ENCODE data around the gene LIMCH1. TPM values are rescaled to one million over a fixed set of nuclear protein-coding genes. Genes with fewer than 3 reads are reported as not detected.

Gene LIMCH1
- total RNA-seq, 3 donors from 2014 or later (not counting 1 experiment from before 2014, with no cell fraction given) = 0.05 TPM; not detected in 2

DNA sequence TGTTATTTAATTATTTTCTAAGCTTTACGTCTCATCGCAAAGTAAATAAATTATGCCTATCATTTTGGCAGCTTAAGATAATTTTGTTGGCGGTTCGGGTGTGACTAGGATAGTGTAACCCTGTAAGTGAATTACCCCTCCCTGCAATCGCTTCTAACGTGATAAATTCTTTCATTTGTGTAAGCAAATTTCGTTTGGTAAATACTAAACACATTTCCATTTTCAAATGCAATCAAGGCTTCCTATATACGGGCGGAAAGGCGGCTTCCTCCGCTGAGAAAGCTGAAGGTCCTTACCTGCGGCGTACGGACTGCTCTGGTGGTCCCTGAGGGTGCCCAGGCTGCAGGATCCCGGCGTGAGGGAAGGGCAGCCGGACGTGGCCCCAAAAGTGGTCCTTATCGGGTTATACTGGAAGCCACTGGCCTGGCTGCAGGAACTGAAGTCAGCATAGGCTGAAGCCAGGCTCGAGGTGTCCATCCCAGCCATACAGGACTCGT lies 210.2 kb downstream of the LIMCH1 start:
- DNase-seq (no peak), ATAC-seq (no peak)
- H3K4me3 ChIP-seq (ENCODE audit: low read length) = no peak overlapping the region
- H3K27ac ChIP-seq (ENCODE audit: low read length) = no peak overlapping the region
- Mint-ChIP-seq H3K27ac (no peak overlapping the region), H3K27me3 (ENCODE audit: low read depth in 2 of 2) (peaks cover 68 to 73% of the 10 kb centered on the region in 2 donors), H3K9me3 (no peaks in the 10 kb centered on the region), H3K4me1 (no peaks in the 10 kb centered on the region), H3K36me3 (peaks cover 14% of the 10 kb centered on the region), H3K4me3 (no peak overlapping the region)
- H3K4me1 ChIP-seq (ENCODE audit: control insufficient read depth, insufficient read depth, low read length) = no peaks in the 10 kb centered on the region
- H3K36me3 ChIP-seq (ENCODE audit: control insufficient read depth, insufficient read depth, low read length) = no peaks in the 10 kb centered on the region
- TF ChIP-seq, protein P1, sequence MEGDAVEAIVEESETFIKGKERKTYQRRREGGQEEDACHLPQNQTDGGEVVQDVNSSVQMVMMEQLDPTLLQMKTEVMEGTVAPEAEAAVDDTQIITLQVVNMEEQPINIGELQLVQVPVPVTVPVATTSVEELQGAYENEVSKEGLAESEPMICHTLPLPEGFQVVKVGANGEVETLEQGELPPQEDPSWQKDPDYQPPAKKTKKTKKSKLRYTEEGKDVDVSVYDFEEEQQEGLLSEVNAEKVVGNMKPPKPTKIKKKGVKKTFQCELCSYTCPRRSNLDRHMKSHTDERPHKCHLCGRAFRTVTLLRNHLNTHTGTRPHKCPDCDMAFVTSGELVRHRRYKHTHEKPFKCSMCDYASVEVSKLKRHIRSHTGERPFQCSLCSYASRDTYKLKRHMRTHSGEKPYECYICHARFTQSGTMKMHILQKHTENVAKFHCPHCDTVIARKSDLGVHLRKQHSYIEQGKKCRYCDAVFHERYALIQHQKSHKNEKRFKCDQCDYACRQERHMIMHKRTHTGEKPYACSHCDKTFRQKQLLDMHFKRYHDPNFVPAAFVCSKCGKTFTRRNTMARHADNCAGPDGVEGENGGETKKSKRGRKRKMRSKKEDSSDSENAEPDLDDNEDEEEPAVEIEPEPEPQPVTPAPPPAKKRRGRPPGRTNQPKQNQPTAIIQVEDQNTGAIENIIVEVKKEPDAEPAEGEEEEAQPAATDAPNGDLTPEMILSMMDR (IDR thresholded peaks at IDR 0.05) = no peak
- intact Hi-C loops (cut with micrococcal nuclease) = no loop called here
- peaks cover 2% of the 10 kb centered on the region for H3K9me3 ChIP-seq (ENCODE audit: control insufficient read depth, insufficient read depth, low read length)
- 12% methylated on average over 19 of the region's 21 CpGs for WGBS (ENCODE audit: insufficient coverage)
- H3K27me3 ChIP-seq (ENCODE audit: control insufficient read depth, insufficient read depth, low read length) = peaks cover 46% of the 10 kb centered on the region

GRCh38 chr4:41748571-41749475 lies 210.9 kb downstream of the LIMCH1 start, which contains the start of gene PHOX2B:
TSS of gene PHOX2B (minus strand) at chr4:41748725. CDS start at chr4:41748610, 115 bp downstream.
- no peaks in the 10 kb centered on the region for H3K9me3 Mint-ChIP-seq
- TF ChIP-seq, protein P1 (IDR thresholded peaks at IDR 0.05) = no peak
- no peak within 1 kb of the TSS for H3K4me3 Mint-ChIP-seq
- peaks cover 14% of the 10 kb centered on the region for H3K36me3 Mint-ChIP-seq
- WGBS (ENCODE audit: insufficient coverage) = 16% methylated on average over 9 of the region's 15 CpGs
- Histone ChIP-seq H3K27me3 (ENCODE audit: control insufficient read depth, insufficient read depth, low read length) (peaks cover 46% of the 10 kb centered on the region), H3K36me3 (ENCODE audit: control insufficient read depth, insufficient read depth, low read length) (no peaks in the 10 kb centered on the region), H3K9me3 (ENCODE audit: control insufficient read depth, insufficient read depth, low read length) (peaks cover 2% of the 10 kb centered on the region), H3K4me3 (ENCODE audit: low read length) (no peak within 1 kb of the TSS), H3K27ac (ENCODE audit: low read length) (no peak within 1 kb of the TSS), H3K4me1 (ENCODE audit: control insufficient read depth, insufficient read depth, low read length) (no peaks in the 10 kb centered on the region)
- ATAC-seq (no peak), DNase-seq (no peak)
- no peak within 1 kb of the TSS for H3K27ac Mint-ChIP-seq
- H3K27me3 Mint-ChIP-seq (ENCODE audit: low read depth in 2 of 2) = peaks cover 74 to 76% of the 10 kb centered on the region in 2 donors
- intact Hi-C loops (cut with micrococcal nuclease) = no loop called here
- H3K4me1 Mint-ChIP-seq = no peaks in the 10 kb centered on the region

GRCh38 chr4:41749631-41750039 lies 211.7 kb downstream of the LIMCH1 start:
- Histone ChIP-seq H3K36me3 (ENCODE audit: control insufficient read depth, insufficient read depth, low read length) (no peaks in the 10 kb centered on the region), H3K27ac (ENCODE audit: low read length) (no peak overlapping the region), H3K9me3 (ENCODE audit: control insufficient read depth, insufficient read depth, low read length) (peaks cover 2% of the 10 kb centered on the region), H3K27me3 (ENCODE audit: control insufficient read depth, insufficient read depth, low read length) (peaks cover 44% of the 10 kb centered on the region), H3K4me1 (ENCODE audit: control insufficient read depth, insufficient read depth, low read length) (no peaks in the 10 kb centered on the region), H3K4me3 (ENCODE audit: low read length) (no peak overlapping the region)
- ATAC-seq = no peak
- Mint-ChIP-seq H3K4me1 (no peaks in the 10 kb centered on the region), H3K36me3 (peaks cover 7% of the 10 kb centered on the region), H3K9me3 (no peaks in the 10 kb centered on the region), H3K4me3 (no peak overlapping the region), H3K27me3 (ENCODE audit: low read depth in 2 of 2) (peaks cover 68 to 72% of the 10 kb centered on the region in 2 donors), H3K27ac (no peak overlapping the region)
- intact Hi-C loops (cut with micrococcal nuclease) = no loop called here
- WGBS (ENCODE audit: insufficient coverage) = 19% methylated on average over 10 of the region's 12 CpGs
- no peak for DNase-seq
- TF ChIP-seq, protein P1 (IDR thresholded peaks at IDR 0.05) = no peak

Other genes with a start within 250 kb of the LIMCH1 start
- gene PHOX2B, start 210.6 kb downstream of the LIMCH1 start, total RNA-seq = not detected